Neural cell (in vitro differentiated cells): ENCODE data around the gene PCIF1. TPM values are rescaled to one million over a fixed set of nuclear protein-coding genes. Genes with fewer than 3 reads are reported as not detected.
A peak's percentile ranks its signal among the peaks of the same experiment; 100 is the strongest.

Experiments used
- H2AFZ ChIP-seq: fragments of 200-600, 300-800 bp; sonication (generic), shearing (Covaris generic); 2 replicates; pipeline ENCODE4 v1.6.0; 2014; ENCODE audit warnings: low read depth, mild to moderate bottlenecking, antibody characterized with exemption, low read length, moderate library complexity
- H3F3A ChIP-seq: fragments of 200-600 bp; shearing (Covaris generic); 2 replicates; pipeline ENCODE4 v1.6.1; 2016; ENCODE audit warnings: mild to moderate bottlenecking, moderate library complexity, mixed read lengths, antibody characterized with exemption, low read length; ENCODE audit not compliant: insufficient read depth, poor library complexity, severe bottlenecking
- H3K27ac ChIP-seq: fragments of 200-600, 300-800 bp; sonication (generic), shearing (Covaris generic); 2 replicates; pipeline ENCODE4 v1.5.1; 2014; ENCODE audit warnings: mild to moderate bottlenecking, low read length, moderate library complexity
- H3K27me3 ChIP-seq: fragments of 300-800, 200-600 bp; sonication (generic), shearing (Covaris generic); 2 replicates; pipeline ENCODE4 v1.6.0; 2014; ENCODE audit warnings: mild to moderate bottlenecking, low read depth, low read length, moderate library complexity; ENCODE audit not compliant: insufficient read depth
- H3K36me3 ChIP-seq: fragments of 300-800, 200-600 bp; sonication (generic), shearing (Covaris generic); 2 replicates; pipeline ENCODE4 v1.5.1; 2014; ENCODE audit warnings: mild to moderate bottlenecking, antibody characterized with exemption, low read length, moderate library complexity; ENCODE audit not compliant: insufficient read depth
- H3K4me2 ChIP-seq: fragments of 300-800, 200-600 bp; sonication (generic), shearing (Covaris generic); 2 replicates; pipeline ENCODE4 v1.6.0; 2014; ENCODE audit warnings: mild to moderate bottlenecking, low read length
- H3K4me3 ChIP-seq: fragments of 300-800, 200-600 bp; sonication (generic), shearing (Covaris generic); 2 replicates; pipeline ENCODE4 v1.5.1; 2014; ENCODE audit warnings: mild to moderate bottlenecking, low read length, moderate library complexity
- H3K79me2 ChIP-seq: fragments of 200-600 bp; shearing (Covaris generic); replicated peaks from 2 replicates; pipeline ENCODE4 v1.6.0; 2014; ENCODE audit warnings: mild to moderate bottlenecking, low read length, moderate library complexity; ENCODE audit not compliant: insufficient read depth
- H3K9ac ChIP-seq: fragments of 300-800, 200-600 bp; sonication (generic), shearing (Covaris generic); 2 replicates; pipeline ENCODE4 v1.6.1; 2016; ENCODE audit warnings: mild to moderate bottlenecking, low read length, mixed read lengths
- H3K9me2 ChIP-seq: fragments of 200-600 bp; shearing (Covaris generic); 2 replicates; pipeline ENCODE4 v1.6.1; 2016; ENCODE audit warnings: mild to moderate bottlenecking, low read length, mixed read lengths; ENCODE audit not compliant: insufficient read depth
- H3K9me3 ChIP-seq: fragments of 200-600, 300-800 bp; sonication (generic), shearing (Covaris generic); 2 replicates; pipeline ENCODE4 v1.6.1; 2016; ENCODE audit warnings: mild to moderate bottlenecking, mixed run types, low read length, moderate library complexity, mixed read lengths
- H4K20me1 ChIP-seq: fragments of 200-600 bp; shearing (Covaris generic); 2 replicates; pipeline ENCODE4 v1.6.1; 2016; ENCODE audit warnings: mild to moderate bottlenecking, mixed run types; ENCODE audit not compliant: insufficient read depth
- CTCF ChIP-seq: fragments of 450-650 bp; IDR thresholded peaks from 2 replicates; pipeline ENCODE4 v1.5.1; 2014; ENCODE audit warnings: antibody characterized with exemption, mild to moderate bottlenecking, moderate library complexity; ENCODE audit not compliant: poor library complexity, severe bottlenecking
- EP300 ChIP-seq: fragments of 450-650 bp; conservative IDR thresholded peaks from 2 replicates; pipeline ENCODE4 v1.6.1; 2014; ENCODE audit warnings: antibody characterized with exemption, mild to moderate bottlenecking, moderate library complexity; ENCODE audit not compliant: poor library complexity, severe bottlenecking
- EZH2 ChIP-seq: fragments of 200-600, 300-800 bp; shearing (Covaris generic), sonication (generic); IDR thresholded peaks from 2 replicates; pipeline ENCODE4 v1.6.1; 2014; ENCODE audit warnings: antibody characterized with exemption, low read length, borderline replicate concordance, mild to moderate bottlenecking; ENCODE audit not compliant: insufficient read depth, poor library complexity, severe bottlenecking
- MXI1 ChIP-seq: fragments of 450-650 bp; conservative IDR thresholded peaks from 2 replicates; pipeline ENCODE4 v1.6.1; 2014; ENCODE audit warnings: antibody characterized with exemption, mild to moderate bottlenecking; ENCODE audit not compliant: poor library complexity, severe bottlenecking
- POLR2AphosphoS5 ChIP-seq: IDR thresholded peaks from 2 replicates; pipeline ENCODE4 v1.6.1; 2012
- RAD21 ChIP-seq: fragments of 450-650 bp; conservative IDR thresholded peaks from 2 replicates; pipeline ENCODE4 v1.6.1; 2014; ENCODE audit warnings: antibody characterized with exemption, mild to moderate bottlenecking, moderate library complexity
- REST ChIP-seq: IDR thresholded peaks from 2 replicates; pipeline ENCODE4 v1.6.1; 2012; ENCODE audit warnings: borderline replicate concordance
- SMC3 ChIP-seq: fragments of 450-650 bp; conservative IDR thresholded peaks from 2 replicates; pipeline ENCODE4 v1.6.1; 2014; ENCODE audit warnings: antibody characterized with exemption, mild to moderate bottlenecking, moderate library complexity; ENCODE audit not compliant: poor library complexity
- TAF1 ChIP-seq: IDR thresholded peaks from 2 replicates; pipeline ENCODE4 v1.6.1; 2012; ENCODE audit warnings: low read depth
- polyA plus RNA-seq: library from polyadenylated mRNA; depleted of rRNA; stranded (reverse); fragments of >200 nt; gene quantifications from 2 replicates; pipeline ENCODE4 v1.2.3, GENCODE V29; 2014

PCIF1 gene
- polyA plus RNA-seq, 1 donor from 2014 or later: 28.3 TPM

GRCh38 chr20:45890077-45890984, 44.2 kb upstream of the PCIF1 start:
- Histone ChIP-seq H3K4me3 (peak overlapping the region; percentile 98), H3K9me2 (no peaks in the 10 kb centered on the region), H3K27me3 (no peaks in the 10 kb centered on the region), H3K36me3 (no peaks in the 10 kb centered on the region), H3K27ac (peak overlapping the region; percentile 67), H4K20me1 (no peaks in the 10 kb centered on the region), H3K9ac (peak overlapping the region; percentile 88), H3F3A (no peaks in the 10 kb centered on the region), H3K4me2 (peak overlapping the region; percentile 91), H3K79me2 (no peaks in the 10 kb centered on the region), H3K9me3 (no peaks in the 10 kb centered on the region), H2AFZ (peak overlapping the region; percentile 83)
- TF ChIP-seq POLR2AphosphoS5 (peak; percentile 22), CTCF (peak; percentile 64), TAF1 (no peak), MXI1 (peak; percentile 5), SMC3 (peak; percentile 55)

GRCh38 chr20:45890985-45891983, 43.2 kb upstream of the PCIF1 start, which contains the start of the genes CTSA and NEURL2:
TSS of gene CTSA (plus strand) at chr20:45891335. CDS start at chr20:45891569, 234 bp downstream.
TSS of gene NEURL2 (minus strand) at chr20:45891208. CDS start at chr20:45890991, 217 bp downstream.
- TF ChIP-seq POLR2AphosphoS5: peak; percentile 81
- TF ChIP-seq REST: peak; percentile 75
- TF ChIP-seq CTCF: no peak
- peak; percentile 48 for TF ChIP-seq RAD21
- peak; percentile 88 for TF ChIP-seq MXI1
- peak; percentile 70 for TF ChIP-seq EP300
- TF ChIP-seq TAF1: peak; percentile 59
- TF ChIP-seq SMC3: peak; percentile 58
- no peak for TF ChIP-seq EZH2
- Histone ChIP-seq H3K9me3 (no peaks in the 10 kb centered on the region), H3K4me3 (peak within 1 kb of the TSS; percentile 98), H2AFZ (peak within 1 kb of the TSS; percentile 83), H3K27me3 (no peaks in the 10 kb centered on the region), H3F3A (no peaks in the 10 kb centered on the region), H3K9ac (peak within 1 kb of the TSS; percentile 88), H3K36me3 (no peaks in the 10 kb centered on the region), H3K4me2 (peak within 1 kb of the TSS; percentile 91), H3K27ac (peak within 1 kb of the TSS; percentile 67), H3K79me2 (no peaks in the 10 kb centered on the region), H4K20me1 (no peaks in the 10 kb centered on the region), H3K9me2 (no peaks in the 10 kb centered on the region)
